ENCODE measurements around the gene MT1E. TPM values are rescaled to one million over a fixed set of nuclear protein-coding genes. Genes with fewer than 3 reads are reported as not detected.

MT1E gene
- total RNA-seq, 1 experiment from 2014 or later, result 383 TPM

- Histone ChIP-seq H3K27me3 (ENCODE audit: insufficient read depth, low read length) (no peaks in the 10 kb centered on the region), H3K4me3 (replicated peaks in 1 of 2; ENCODE audit: low read depth in 1 of 2, low read length in 2 of 2) (no peak overlapping the region), H3K9ac (ENCODE audit: low read length) (no peak overlapping the region), H3K9me2 (ENCODE audit: insufficient read depth) (no peaks in the 10 kb centered on the region), H2AFZ (ENCODE audit: low read depth, low read length, poor library complexity, severe bottlenecking) (no peak overlapping the region), H4K20me1 (ENCODE audit: insufficient read depth) (no peaks in the 10 kb centered on the region), H3K4me1 (ENCODE audit: control insufficient read depth in 1 of 2, insufficient read depth in 2 of 2, low read length in 2 of 2) (peaks cover 7 to 26% of the 10 kb centered on the region in 2 experiments), H3K27ac (ENCODE audit: low read depth, low read length) (no peak overlapping the region), H3K9me3 (ENCODE audit: control insufficient read depth in 1 of 2, insufficient read depth in 1 of 2, low read depth in 1 of 2, low read length in 2 of 2) (no peaks in the 10 kb centered on the region), H3K79me2 (ENCODE audit: insufficient read depth, low read length) (peaks cover 1% of the 10 kb centered on the region; the same call in 1 of the 2 replicates), H3K36me3 (ENCODE audit: control insufficient read depth in 1 of 2, insufficient read depth in 2 of 2, low read length in 2 of 2) (no peaks in the 10 kb centered on the region), H3K4me2 (ENCODE audit: low read length) (no peak overlapping the region)
- POLR2A ChIA-PET, result no interaction called here
- RAD21 ChIA-PET (ENCODE audit: low non-redundant PET in 1 of 2, low total read pairs in 2 of 2, uncharacterized antibody in 2 of 2, unreplicated experiment in 2 of 2), result no interaction called here
- ATAC-seq, result no peak
- BruUV-seq (replicated peaks), result no TSS peak
- no peak for DNase-seq (ENCODE audit: low read depth, low spot score)
- CTCF ChIA-PET, result no interaction called here
- TF ChIP-seq CBX3 (IDR thresholded peaks at IDR 0.05; ENCODE audit: low read depth), result no peak
- intact Hi-C loops (cut with micrococcal nuclease), result no loop called here
Measured at GRCh38 chr16:56631832-56632155, 6.2 kb downstream of the MT1E start.

GRCh38 chr16:56632156-56632847, 6.7 kb downstream of the MT1E start, which contains the start of gene MT1M:
Gene MT1M, plus strand, starts transcription at chr16:56632659. Its CDS starts 73 bp downstream, at chr16:56632732.
- no peak within 1 kb of the TSS for H3K4me3 ChIP-seq (replicated peaks in 1 of 2; ENCODE audit: low read depth in 1 of 2, low read length in 2 of 2)
- H3K79me2 ChIP-seq (ENCODE audit: insufficient read depth, low read length), result no peaks in the 10 kb centered on the region
- TF ChIP-seq CBX3 (IDR thresholded peaks at IDR 0.05; ENCODE audit: low read depth) (no peak), POLR2A (IDR thresholded peaks at IDR 0.05; ENCODE audit: borderline replicate concordance, extremely low read depth, insufficient read depth, insufficient read length) (no peak), ZNF274 (IDR thresholded peaks at IDR 0.05; ENCODE audit: low read depth, low read length) (no peak), ZBTB33 (IDR thresholded peaks at IDR 0.05; ENCODE audit: extremely low read depth, insufficient replicate concordance, low read length) (no peak), ELF1 (IDR thresholded peaks at IDR 0.05; ENCODE audit: borderline replicate concordance, low read depth) (no peak), EZH2phosphoT487 (IDR thresholded peaks at IDR 0.05; ENCODE audit: borderline replicate concordance) (no peak)
- no peak within 1 kb of the TSS for H3K27ac ChIP-seq (ENCODE audit: low read depth, low read length)
- DNase-seq (ENCODE audit: low read depth, low spot score) (no peak), ATAC-seq (no peak)
- no peaks in the 10 kb centered on the region for H3K36me3 ChIP-seq (ENCODE audit: control insufficient read depth in 1 of 2, insufficient read depth in 2 of 2, low read length in 2 of 2)
- no peak within 1 kb of the TSS for H3K4me2 ChIP-seq (ENCODE audit: low read length)
- CTCF ChIA-PET, result no interaction called here
- no peak within 1 kb of the TSS for H2AFZ ChIP-seq (ENCODE audit: low read depth, low read length, poor library complexity, severe bottlenecking)
- POLR2A ChIA-PET, result no interaction called here
- intact Hi-C loops (cut with micrococcal nuclease), result no loop called here
- no peaks in the 10 kb centered on the region for H4K20me1 ChIP-seq (ENCODE audit: insufficient read depth)
- H3K9me3 ChIP-seq (ENCODE audit: control insufficient read depth in 1 of 2, insufficient read depth in 1 of 2, low read depth in 1 of 2, low read length in 2 of 2), result no peaks in the 10 kb centered on the region
- H3K9ac ChIP-seq (ENCODE audit: low read length), result no peak within 1 kb of the TSS
- no TSS peak for BruUV-seq (replicated peaks)
- H3K27me3 ChIP-seq (ENCODE audit: insufficient read depth, low read length), result no peaks in the 10 kb centered on the region
- RAD21 ChIA-PET (ENCODE audit: low non-redundant PET in 1 of 2, low total read pairs in 2 of 2, uncharacterized antibody in 2 of 2, unreplicated experiment in 2 of 2), result no interaction called here
- H3K9me2 ChIP-seq (ENCODE audit: insufficient read depth), result no peaks in the 10 kb centered on the region
- peaks cover 3 to 24% of the 10 kb centered on the region in 2 experiments; a peak in 3 of 4 replicates for H3K4me1 ChIP-seq (ENCODE audit: control insufficient read depth in 1 of 2, insufficient read depth in 2 of 2, low read length in 2 of 2)
